HG02763 (cell line): ENCODE results near the gene SPAG9.

Experiments
- ATAC-seq: cut with Tn5 transposase; IDR thresholded peaks from one replicate; pipeline ENCODE4 v1.9.1; 2021; ENCODE audit warnings: mild to moderate bottlenecking, moderate library complexity; ENCODE audit not compliant: unreplicated experiment

SPAG9 gene

GRCh38 chr17:51050291-51051033, 70.2 kb downstream of the SPAG9 start:
- peak; percentile 69 for ATAC-seq

GRCh38 chr17:51046514-51047384, 73.9 kb downstream of the SPAG9 start:
- no peak for ATAC-seq

GRCh38 chr17:51046046-51046445, 74.6 kb downstream of the SPAG9 start:
- ATAC-seq = no peak

DNA sequence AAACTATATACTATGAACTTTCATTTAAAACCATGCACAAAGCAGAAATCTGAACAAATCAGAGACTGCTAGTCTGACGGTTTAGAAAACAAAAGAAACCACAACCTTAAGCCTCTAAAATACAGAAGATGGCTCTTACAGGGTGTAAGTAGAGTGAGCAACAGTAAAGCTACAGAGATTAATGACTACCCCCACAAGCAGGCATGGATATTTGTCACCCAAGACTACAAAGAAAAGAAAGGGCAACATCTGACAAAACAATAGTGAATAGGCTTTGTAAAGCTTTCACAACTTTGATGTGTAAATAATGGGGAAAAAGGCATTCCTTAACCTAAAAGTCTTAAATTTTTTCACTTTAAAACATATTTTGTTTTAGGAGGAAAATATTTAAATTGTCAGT, 75.0 kb downstream of the SPAG9 start:
- ATAC-seq = no peak

- no peak for ATAC-seq
These were observed 75.7 kb downstream of the SPAG9 start for GRCh38 chr17:51044976-51045375.

GRCh38 chr17:51036084-51036483, 84.6 kb downstream of the SPAG9 start:
- no peak for ATAC-seq

- ATAC-seq = no peak
These were observed 85.2 kb downstream of the SPAG9 start for GRCh38 chr17:51035431-51035830.

DNA sequence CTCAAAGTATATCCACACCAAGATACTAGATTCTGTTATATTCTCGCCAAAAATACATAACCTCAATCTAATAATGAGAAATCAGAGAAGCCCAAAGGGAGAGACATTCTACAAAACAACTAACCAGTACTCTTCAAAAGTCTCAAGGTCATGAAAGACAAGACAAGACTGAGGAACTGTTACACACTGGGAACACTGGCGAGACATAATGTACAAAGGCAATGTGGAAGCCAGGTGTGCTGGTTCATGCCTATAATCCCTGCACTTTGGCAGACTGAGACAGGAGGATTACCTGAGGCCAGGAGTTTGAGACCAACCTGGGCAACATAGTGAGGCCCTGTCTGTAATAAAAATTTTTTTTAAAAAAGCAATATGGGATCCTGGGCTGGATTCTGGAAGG, 85.9 kb downstream of the SPAG9 start:
- ATAC-seq = no peak

- ATAC-seq = no peak
These were observed 87.8 kb downstream of the SPAG9 start for GRCh38 chr17:51032850-51033249.

DNA sequence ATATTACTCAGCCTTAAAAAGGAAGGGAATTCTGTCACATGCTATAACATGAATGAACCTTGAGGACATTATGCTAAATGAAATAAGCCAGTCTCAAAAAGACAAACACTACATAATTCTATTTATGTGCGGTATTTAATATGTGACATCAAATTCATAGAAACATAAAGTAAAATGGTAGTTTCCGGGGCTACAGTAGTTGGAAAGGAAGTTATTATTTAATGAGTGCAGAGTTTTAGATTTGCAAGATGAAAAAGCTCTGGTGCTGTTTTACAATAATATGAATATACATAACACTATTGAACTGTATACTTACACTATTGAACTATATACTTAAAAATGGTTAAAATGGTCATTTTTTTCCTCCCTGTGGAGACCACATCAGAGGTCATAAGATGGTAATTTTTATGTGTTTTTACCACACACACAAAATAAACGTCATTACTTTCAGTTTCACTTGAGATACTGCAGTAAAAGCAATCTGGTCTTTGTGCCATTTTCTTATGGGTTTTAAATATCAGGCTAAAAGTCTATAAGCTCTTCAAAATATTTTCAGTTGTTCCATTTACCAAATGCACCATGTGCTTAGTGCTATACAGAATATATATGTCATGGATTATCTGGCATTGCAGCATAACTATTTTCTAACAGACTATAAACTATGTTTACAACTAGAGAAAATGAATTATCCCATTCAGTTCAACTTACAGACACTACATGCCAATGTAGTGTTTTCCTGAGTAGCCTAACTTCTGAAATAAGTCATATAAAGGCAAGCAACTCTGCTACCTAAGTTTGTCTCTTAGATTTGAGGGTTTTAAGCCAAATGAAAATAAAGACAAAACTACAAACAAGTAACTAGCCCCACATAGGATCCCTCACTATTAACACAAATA, 90.9 kb downstream of the SPAG9 start:
- ATAC-seq = no peak

GRCh38 chr17:51029142-51029541, 91.5 kb downstream of the SPAG9 start:
- ATAC-seq = no peak

GRCh38 chr17:51028176-51028863, 92.3 kb downstream of the SPAG9 start:
- ATAC-seq = no peak

DNA sequence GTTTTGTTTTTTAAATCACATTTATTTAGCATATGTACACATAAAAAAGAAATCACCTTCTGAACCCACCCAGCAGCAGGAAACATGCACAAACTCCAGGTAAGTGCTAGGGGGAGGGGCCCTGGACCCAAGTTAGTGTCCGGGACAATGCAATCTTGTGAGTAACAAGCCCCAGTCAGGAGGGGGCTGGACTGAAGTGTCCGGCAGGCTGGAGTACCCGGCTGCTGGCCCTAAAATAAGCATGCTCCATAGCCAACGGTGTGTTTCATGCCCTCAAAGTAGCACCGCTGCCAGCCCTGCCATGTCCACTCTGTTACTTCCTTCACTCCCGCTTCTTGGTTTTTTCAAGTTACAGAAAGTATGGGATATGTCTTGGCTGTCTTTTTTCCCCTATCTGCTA, 102.1 kb downstream of the SPAG9 start:
- no peak for ATAC-seq

- no peak for ATAC-seq
These were observed 103.4 kb downstream of the SPAG9 start for GRCh38 chr17:51017270-51017669.

DNA sequence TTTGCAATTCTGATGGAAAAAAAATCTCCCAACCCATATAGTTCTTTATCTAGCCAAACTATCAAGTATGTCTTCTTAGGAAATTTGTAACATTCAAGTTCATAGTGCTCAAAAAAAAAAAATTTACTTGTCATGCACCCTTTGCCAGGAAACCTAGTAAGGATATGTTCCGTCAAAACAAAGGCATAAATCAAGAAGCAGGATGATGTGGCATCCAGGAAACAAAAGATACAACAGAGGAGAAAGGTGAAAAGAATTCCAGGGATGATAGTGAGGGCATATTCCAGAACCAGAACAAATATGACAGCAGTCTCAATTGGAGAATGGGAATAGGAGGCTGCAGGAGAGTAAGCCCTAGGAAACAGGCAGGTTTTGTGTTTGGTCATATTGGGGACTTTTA, 104.6 kb downstream of the SPAG9 start:
- ATAC-seq = no peak

GRCh38 chr17:51015145-51015558, 105.5 kb downstream of the SPAG9 start:
- ATAC-seq = no peak

- ATAC-seq = no peak
These were observed 106.5 kb downstream of the SPAG9 start for GRCh38 chr17:51014129-51014528.

- no peak for ATAC-seq
These were observed 107.3 kb downstream of the SPAG9 start for GRCh38 chr17:51013322-51013721.

- ATAC-seq = no peak
These were observed 108.1 kb downstream of the SPAG9 start for GRCh38 chr17:51012538-51012937.

DNA sequence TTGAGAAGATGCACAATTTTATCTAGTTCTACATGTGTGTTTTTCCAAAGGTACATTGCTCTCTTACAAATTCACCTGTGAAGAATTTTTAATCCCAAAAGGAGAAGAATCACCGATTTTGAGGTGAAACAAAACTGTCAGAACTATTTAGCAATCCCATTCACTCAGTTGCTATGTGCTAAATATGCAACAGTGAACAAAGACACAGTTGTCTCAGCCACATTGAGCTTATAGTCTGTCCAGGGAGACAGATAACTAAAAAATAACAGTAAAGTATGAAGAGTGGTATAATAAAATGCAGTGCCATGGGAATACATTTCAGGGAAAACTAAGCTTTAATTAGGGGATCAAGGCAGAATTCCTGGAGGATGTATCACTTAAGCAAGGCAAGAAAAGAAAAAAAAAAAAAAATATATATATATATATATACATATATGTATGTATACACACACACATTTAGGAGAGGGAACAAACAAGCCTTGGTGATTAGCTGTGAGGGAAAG, 110.4 kb downstream of the SPAG9 start:
- ATAC-seq = no peak
